GM18868 (cell line): ENCODE measurements around the gene SPNS3.

Experiments used
- ATAC-seq: cut with Tn5 transposase; IDR thresholded peaks from one replicate; pipeline ENCODE4 v1.9.1; 2021; ENCODE audit warnings: mild to moderate bottlenecking, moderate library complexity; ENCODE audit not compliant: unreplicated experiment

The SPNS3 gene

GRCh38 chr17:4525691-4526397 lies 92.1 kb downstream of the SPNS3 start:
- ATAC-seq: no peak

- ATAC-seq: no peak
Measured at GRCh38 chr17:4527134-4527533, 93.4 kb downstream of the SPNS3 start.

GRCh38 chr17:4527566-4528125 lies 93.9 kb downstream of the SPNS3 start:
- ATAC-seq: no peak

- no peak for ATAC-seq
Measured at GRCh38 chr17:4529533-4530152, 95.9 kb downstream of the SPNS3 start.

GRCh38 chr17:4530799-4531730 lies 97.3 kb downstream of the SPNS3 start:
- no peak for ATAC-seq

- no peak for ATAC-seq
Measured at GRCh38 chr17:4531988-4532736, 98.4 kb downstream of the SPNS3 start.

- no peak for ATAC-seq
Measured at GRCh38 chr17:4532860-4533522, 99.3 kb downstream of the SPNS3 start.

- no peak for ATAC-seq
Measured at GRCh38 chr17:4533523-4534504, 100.1 kb downstream of the SPNS3 start.

- no peak for ATAC-seq
Measured at GRCh38 chr17:4534515-4534914, 100.8 kb downstream of the SPNS3 start.

GRCh38 chr17:4534928-4535666 lies 101.4 kb downstream of the SPNS3 start:
- ATAC-seq: no peak

GRCh38 chr17:4535667-4536258 lies 102.0 kb downstream of the SPNS3 start:
- no peak for ATAC-seq

GRCh38 chr17:4536259-4536741 lies 102.6 kb downstream of the SPNS3 start:
- ATAC-seq: no peak

- ATAC-seq: no peak
Measured at GRCh38 chr17:4536742-4537411, 103.1 kb downstream of the SPNS3 start.
